ENCODE measurements around the gene GFPT2. TPM values are rescaled to one million over a fixed set of nuclear protein-coding genes. Genes with fewer than 3 reads are reported as not detected.

Gene GFPT2
- total RNA-seq, 1 donor from 2014 or later: 20.4 TPM

- H3K36me3 ChIP-seq: peaks cover 19% of the 10 kb centered on the region
- no peak for ATAC-seq
These were observed 102.0 kb downstream of the GFPT2 start for GRCh38 chr5:180251141-180251540.

More at GRCh38 chr5:180251141-180251540, 102.0 kb downstream of the GFPT2 start:
- Histone ChIP-seq H3K4me3 (no peak overlapping the region), H3K4me1 (no peaks in the 10 kb centered on the region), H3K9me3 (peaks cover 61% of the 10 kb centered on the region), H3K27ac (no peak overlapping the region), H3K27me3 (no peaks in the 10 kb centered on the region)
- intact Hi-C loops (cut with DNase I): no loop called here
- DNase-seq: no peak
- TF ChIP-seq, protein P1, sequence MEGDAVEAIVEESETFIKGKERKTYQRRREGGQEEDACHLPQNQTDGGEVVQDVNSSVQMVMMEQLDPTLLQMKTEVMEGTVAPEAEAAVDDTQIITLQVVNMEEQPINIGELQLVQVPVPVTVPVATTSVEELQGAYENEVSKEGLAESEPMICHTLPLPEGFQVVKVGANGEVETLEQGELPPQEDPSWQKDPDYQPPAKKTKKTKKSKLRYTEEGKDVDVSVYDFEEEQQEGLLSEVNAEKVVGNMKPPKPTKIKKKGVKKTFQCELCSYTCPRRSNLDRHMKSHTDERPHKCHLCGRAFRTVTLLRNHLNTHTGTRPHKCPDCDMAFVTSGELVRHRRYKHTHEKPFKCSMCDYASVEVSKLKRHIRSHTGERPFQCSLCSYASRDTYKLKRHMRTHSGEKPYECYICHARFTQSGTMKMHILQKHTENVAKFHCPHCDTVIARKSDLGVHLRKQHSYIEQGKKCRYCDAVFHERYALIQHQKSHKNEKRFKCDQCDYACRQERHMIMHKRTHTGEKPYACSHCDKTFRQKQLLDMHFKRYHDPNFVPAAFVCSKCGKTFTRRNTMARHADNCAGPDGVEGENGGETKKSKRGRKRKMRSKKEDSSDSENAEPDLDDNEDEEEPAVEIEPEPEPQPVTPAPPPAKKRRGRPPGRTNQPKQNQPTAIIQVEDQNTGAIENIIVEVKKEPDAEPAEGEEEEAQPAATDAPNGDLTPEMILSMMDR (IDR thresholded peaks at IDR 0.05): no peak

Other genes with a start within 250 kb of the GFPT2 start
- not detected for gene RASGEF1C, start 144.1 kb downstream of the GFPT2 start, total RNA-seq
- 39.5 TPM for gene MAPK9, start 61.3 kb downstream of the GFPT2 start, total RNA-seq
- 21.7 TPM for gene CNOT6, start 141.0 kb upstream of the GFPT2 start, total RNA-seq
- 86.9 TPM for gene SCGB3A1, start 238.2 kb upstream of the GFPT2 start, total RNA-seq

All from upper lobe of right lung (tissue), 1 donor.